Stimulated activated CD4-positive, alpha-beta T cell treated with anti-CD3 and anti-CD28 coated beads, Interleukin-1b, Interleukin-23, amount 100 ng/mL, for 48 hours (primary cell): ENCODE results near the gene TECTB.
"Not testable (repeated sequence)": the region's sequence is repeated elsewhere in the genome, so short reads cannot be mapped to it uniquely, and the experiment has no call there.

Source experiments
- DNase-seq: peaks from one replicate; pipeline ENCODE4 v3.0.0-alpha.2; 2020

The TECTB gene

GRCh38 chr10:112283100-112283499, at the start of gene TECTB:
TECTB (plus strand) TSS chr10:112283400; CDS start chr10:112283735, 335 bp downstream.
- no peak for DNase-seq

- no peak for DNase-seq
Observed at GRCh38 chr10:112235141-112235540, 48.1 kb upstream of the TECTB start.

GRCh38 chr10:112235920-112236319, 47.3 kb upstream of the TECTB start:
- no peak for DNase-seq

- no peak for DNase-seq
Observed at GRCh38 chr10:112236486-112236885, 46.7 kb upstream of the TECTB start.

- DNase-seq, result no peak
Observed at GRCh38 chr10:112239347-112239746, 43.9 kb upstream of the TECTB start.

GRCh38 chr10:112240441-112240840, 42.8 kb upstream of the TECTB start:
- no peak for DNase-seq

- DNase-seq, result no peak
Observed at GRCh38 chr10:112241651-112242341, 41.4 kb upstream of the TECTB start.

GRCh38 chr10:112242769-112243168, 40.4 kb upstream of the TECTB start:
- DNase-seq, result no peak

- no peak for DNase-seq
Observed at GRCh38 chr10:112243713-112244112, 39.5 kb upstream of the TECTB start.

- DNase-seq, result no peak
Observed at GRCh38 chr10:112244197-112244596, 39.0 kb upstream of the TECTB start.

- DNase-seq, result no peak
Observed at GRCh38 chr10:112247791-112248190, 35.4 kb upstream of the TECTB start.

GRCh38 chr10:112248584-112249295, 34.5 kb upstream of the TECTB start:
- no peak for DNase-seq

- no peak for DNase-seq
Observed at GRCh38 chr10:112249722-112250121, 33.5 kb upstream of the TECTB start.

- DNase-seq, result no peak
Observed at GRCh38 chr10:112250555-112250954, 32.6 kb upstream of the TECTB start.

GRCh38 chr10:112251238-112251637, 32.0 kb upstream of the TECTB start:
- DNase-seq, result not testable (repeated sequence)

- no peak for DNase-seq
Observed at GRCh38 chr10:112258407-112258806, 24.8 kb upstream of the TECTB start.

- no peak for DNase-seq
Observed at GRCh38 chr10:112259688-112260087, 23.5 kb upstream of the TECTB start.

- DNase-seq, result no peak
Observed at GRCh38 chr10:112260831-112261230, 22.4 kb upstream of the TECTB start.

GRCh38 chr10:112261281-112261822, 21.8 kb upstream of the TECTB start:
- no peak for DNase-seq

- no peak for DNase-seq
Observed at GRCh38 chr10:112262546-112262945, 20.7 kb upstream of the TECTB start.

- DNase-seq, result no peak
Observed at GRCh38 chr10:112265745-112266144, 17.5 kb upstream of the TECTB start.

- DNase-seq, result no peak
Observed at GRCh38 chr10:112269266-112269665, 13.9 kb upstream of the TECTB start.

GRCh38 chr10:112271982-112272381, 11.2 kb upstream of the TECTB start:
- DNase-seq, result no peak

GRCh38 chr10:112274831-112275230, 8.4 kb upstream of the TECTB start:
- DNase-seq, result no peak
